ENCODE results near the gene TTC12. TPM values are rescaled to one million over a fixed set of nuclear protein-coding genes. Genes with fewer than 3 reads are reported as not detected.

TTC12 gene
- total and polyA plus RNA-seq, 3 donors from 2014 or later: 42.1 to 123 (median 81.3) TPM

DNA sequence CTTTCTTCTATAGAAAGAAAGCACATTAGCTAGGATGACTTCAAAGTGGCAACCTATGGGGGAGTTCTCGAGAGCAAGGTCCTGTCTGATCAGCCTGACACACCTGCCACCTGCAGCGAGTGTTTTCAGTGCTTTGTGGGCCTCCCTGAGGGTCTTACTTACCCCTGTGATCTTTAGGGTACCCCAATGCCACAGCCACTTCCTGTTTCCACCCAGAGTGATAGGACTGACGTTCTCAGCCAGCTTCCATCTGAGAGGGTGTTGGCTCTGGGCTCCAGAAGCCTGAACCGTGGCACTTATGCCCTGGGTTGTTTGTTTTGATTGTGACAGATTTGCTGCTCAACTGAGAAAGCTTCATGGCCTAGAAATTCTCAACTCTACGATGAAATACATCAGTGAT lies 51.5 kb downstream of the TTC12 start:
- intact Hi-C loops (cut with DNase I; ENCODE audit: low total_unique reads): no loop called here
- 84 to 93% methylated on average over 3 to 5 of the region's 5 CpGs for WGBS, 2 donors
- Histone ChIP-seq H3K9me3 (no peaks in the 10 kb centered on the region), H3K36me3 (ENCODE audit: low read depth, missing control alignments) (no peaks in the 10 kb centered on the region), H3K27me3 (no peaks in the 10 kb centered on the region), H3K4me1 (no peaks in the 10 kb centered on the region), H3K27ac (no peak overlapping the region), H3K4me3 (no peak overlapping the region)
- no peak for TF ChIP-seq POLR2A (IDR thresholded peaks at IDR 0.05)
- TF ChIP-seq, protein P1, sequence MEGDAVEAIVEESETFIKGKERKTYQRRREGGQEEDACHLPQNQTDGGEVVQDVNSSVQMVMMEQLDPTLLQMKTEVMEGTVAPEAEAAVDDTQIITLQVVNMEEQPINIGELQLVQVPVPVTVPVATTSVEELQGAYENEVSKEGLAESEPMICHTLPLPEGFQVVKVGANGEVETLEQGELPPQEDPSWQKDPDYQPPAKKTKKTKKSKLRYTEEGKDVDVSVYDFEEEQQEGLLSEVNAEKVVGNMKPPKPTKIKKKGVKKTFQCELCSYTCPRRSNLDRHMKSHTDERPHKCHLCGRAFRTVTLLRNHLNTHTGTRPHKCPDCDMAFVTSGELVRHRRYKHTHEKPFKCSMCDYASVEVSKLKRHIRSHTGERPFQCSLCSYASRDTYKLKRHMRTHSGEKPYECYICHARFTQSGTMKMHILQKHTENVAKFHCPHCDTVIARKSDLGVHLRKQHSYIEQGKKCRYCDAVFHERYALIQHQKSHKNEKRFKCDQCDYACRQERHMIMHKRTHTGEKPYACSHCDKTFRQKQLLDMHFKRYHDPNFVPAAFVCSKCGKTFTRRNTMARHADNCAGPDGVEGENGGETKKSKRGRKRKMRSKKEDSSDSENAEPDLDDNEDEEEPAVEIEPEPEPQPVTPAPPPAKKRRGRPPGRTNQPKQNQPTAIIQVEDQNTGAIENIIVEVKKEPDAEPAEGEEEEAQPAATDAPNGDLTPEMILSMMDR (IDR thresholded peaks at IDR 0.05): no peak
- DNase-seq: no peak

DNA sequence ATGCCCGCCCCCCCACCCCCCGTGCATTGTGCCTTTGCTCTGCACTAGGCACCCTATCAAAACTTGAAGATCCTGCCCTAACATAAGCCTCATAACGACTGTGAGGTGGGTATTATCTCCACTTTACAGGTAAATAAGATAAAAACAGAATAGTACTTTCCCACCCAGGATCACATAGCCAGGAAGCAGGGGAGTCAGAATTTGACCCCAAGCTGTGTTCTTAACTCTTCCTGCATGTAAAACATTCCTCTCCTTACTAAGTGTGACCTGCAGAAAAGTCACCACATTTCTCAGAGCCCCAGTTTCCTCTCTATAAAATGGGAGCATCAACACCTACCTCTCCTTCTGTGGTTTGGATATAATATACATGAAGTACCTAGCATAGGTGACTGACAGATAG lies 55.0 kb downstream of the TTC12 start:
- TF ChIP-seq POLR2A (IDR thresholded peaks at IDR 0.05): no peak
- TF ChIP-seq, protein P1 (IDR thresholded peaks at IDR 0.05): no peak
- no peaks in the 10 kb centered on the region for H3K27me3 ChIP-seq
- no peak overlapping the region for H3K4me3 ChIP-seq
- no peaks in the 10 kb centered on the region for H3K36me3 ChIP-seq (ENCODE audit: low read depth, missing control alignments)
- intact Hi-C loops (cut with DNase I; ENCODE audit: low total_unique reads): no loop called here
- DNase-seq: no peak
- H3K9me3 ChIP-seq: no peaks in the 10 kb centered on the region
- H3K27ac ChIP-seq: no peak overlapping the region
- H3K4me1 ChIP-seq: no peaks in the 10 kb centered on the region
- 83 to 92% methylated on average over 3 of the region's 3 CpGs for WGBS, 2 donors

DNA sequence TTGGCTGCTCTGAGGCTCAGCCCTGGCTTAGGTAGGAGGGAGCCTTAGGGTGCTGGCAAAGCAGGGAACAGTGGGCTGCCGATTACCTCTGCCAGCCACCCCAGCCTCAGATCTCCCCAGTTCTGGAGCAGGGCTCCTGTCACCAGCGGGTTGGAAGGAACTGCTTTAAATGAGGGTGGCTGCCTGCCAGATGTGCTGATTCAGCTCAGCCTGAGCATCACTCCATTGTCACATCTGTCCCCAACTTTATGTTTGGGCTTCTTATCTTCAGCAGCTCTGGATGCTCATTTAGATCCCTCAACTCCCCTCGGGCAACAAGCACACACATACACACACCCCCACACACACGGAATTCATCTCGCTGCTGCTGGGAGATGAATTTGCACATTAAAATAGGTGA lies 56.3 kb downstream of the TTC12 start:
- no peaks in the 10 kb centered on the region for H3K36me3 ChIP-seq (ENCODE audit: low read depth, missing control alignments)
- H3K4me1 ChIP-seq: no peaks in the 10 kb centered on the region
- TF ChIP-seq, protein P1 (IDR thresholded peaks at IDR 0.05): no peak
- TF ChIP-seq POLR2A (IDR thresholded peaks at IDR 0.05): no peak
- no peaks in the 10 kb centered on the region for H3K27me3 ChIP-seq
- 75 to 79% methylated on average over 3 to 5 of the region's 5 CpGs for WGBS, 2 donors
- intact Hi-C loops (cut with DNase I; ENCODE audit: low total_unique reads): no loop called here
- no peak for DNase-seq
- H3K9me3 ChIP-seq: no peaks in the 10 kb centered on the region
- H3K4me3 ChIP-seq: no peak overlapping the region
- H3K27ac ChIP-seq: no peak overlapping the region

DNA sequence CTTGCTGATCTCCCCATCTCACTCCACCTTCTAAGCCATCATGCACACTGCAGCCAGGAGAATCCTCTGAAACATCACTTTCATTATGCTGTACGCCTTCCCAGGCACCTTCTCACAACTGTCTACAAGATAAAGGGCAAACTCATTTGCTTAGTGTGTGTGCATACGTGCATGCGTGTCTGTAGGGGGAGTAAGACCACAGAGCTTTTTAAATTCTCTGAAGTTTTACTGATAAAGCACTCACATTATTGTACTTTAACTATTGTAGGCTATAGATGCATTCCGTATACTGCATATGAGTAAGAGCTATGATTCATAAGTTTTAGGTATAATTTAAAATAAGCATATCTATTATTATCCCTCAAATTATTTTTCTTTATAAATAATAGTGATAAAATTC lies 57.9 kb downstream of the TTC12 start:
- intact Hi-C loops (cut with DNase I; ENCODE audit: low total_unique reads): no loop called here
- TF ChIP-seq, protein P1 (IDR thresholded peaks at IDR 0.05): no peak
- no peak for TF ChIP-seq POLR2A (IDR thresholded peaks at IDR 0.05)
- no peak for DNase-seq
- H3K36me3 ChIP-seq (ENCODE audit: low read depth, missing control alignments): no peaks in the 10 kb centered on the region
- no peaks in the 10 kb centered on the region for H3K27me3 ChIP-seq
- H3K4me1 ChIP-seq: no peaks in the 10 kb centered on the region
- WGBS, 2 donors: 83 to 89% methylated on average over 4 of the region's 4 CpGs
- H3K9me3 ChIP-seq: no peaks in the 10 kb centered on the region
- H3K27ac ChIP-seq: no peak overlapping the region
- H3K4me3 ChIP-seq: no peak overlapping the region

DNA sequence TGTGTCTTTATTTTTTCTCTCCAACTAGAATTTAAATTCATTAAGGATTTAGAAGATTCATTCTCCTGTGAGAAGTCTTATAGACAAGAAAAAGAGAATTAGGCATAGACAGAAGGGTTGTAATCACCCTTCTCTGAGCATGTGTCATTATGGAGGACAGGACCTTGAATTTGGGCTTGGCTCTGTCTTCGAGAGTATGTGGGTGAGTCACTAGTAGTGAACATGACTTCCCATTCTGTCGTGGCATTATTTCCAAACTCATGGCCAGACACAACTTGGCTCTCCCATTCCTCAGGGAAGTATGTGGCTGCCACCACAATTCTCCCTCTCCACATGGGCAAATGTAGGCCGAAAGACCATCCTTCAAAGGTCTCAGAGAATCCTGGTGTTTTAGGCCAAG lies 58.9 kb downstream of the TTC12 start:
- H3K27ac ChIP-seq: no peak overlapping the region
- TF ChIP-seq POLR2A (IDR thresholded peaks at IDR 0.05): no peak
- TF ChIP-seq, protein P1 (IDR thresholded peaks at IDR 0.05): no peak
- no peak overlapping the region for H3K4me3 ChIP-seq
- H3K4me1 ChIP-seq: no peaks in the 10 kb centered on the region
- 68 to 77% methylated on average over 3 of the region's 3 CpGs for WGBS, 2 donors
- no peaks in the 10 kb centered on the region for H3K9me3 ChIP-seq
- no peak for DNase-seq
- intact Hi-C loops (cut with DNase I; ENCODE audit: low total_unique reads): no loop called here
- H3K36me3 ChIP-seq (ENCODE audit: low read depth, missing control alignments): no peaks in the 10 kb centered on the region
- no peaks in the 10 kb centered on the region for H3K27me3 ChIP-seq
